Measurements from ENCODE around the gene ZC3H4. TPM values are rescaled to one million over a fixed set of nuclear protein-coding genes. Genes with fewer than 3 reads are reported as not detected.

The ZC3H4 gene
- total RNA-seq, 4 donors from 2014 or later: 19.1 to 36.7 (median 31.3) TPM

DNA sequence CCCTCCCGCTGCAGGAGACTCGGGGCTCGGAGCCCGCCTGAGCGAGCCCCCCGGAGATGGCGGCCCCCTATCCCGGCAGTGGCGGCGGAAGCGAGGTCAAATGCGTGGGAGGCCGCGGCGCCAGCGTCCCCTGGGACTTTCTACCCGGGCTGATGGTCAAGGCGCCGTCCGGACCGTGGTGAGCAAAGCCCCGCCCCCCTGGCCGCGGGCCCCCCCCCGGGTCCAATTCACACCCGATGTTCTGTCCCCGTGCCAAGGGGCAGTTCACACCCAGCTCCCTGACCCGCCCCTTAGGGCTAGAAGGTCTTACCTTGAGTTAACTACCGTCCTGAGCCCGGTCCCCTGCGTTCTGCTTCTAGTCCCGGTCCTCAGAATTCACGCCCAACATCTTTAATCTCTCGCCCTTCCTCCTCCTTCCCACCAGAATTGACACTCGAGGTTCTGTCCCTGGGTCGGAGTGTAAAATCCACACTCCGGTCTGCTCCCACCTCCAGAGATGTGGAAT is 92.5 kb downstream of the ZC3H4 start:
- TF ChIP-seq CTCF (IDR thresholded peaks at IDR 0.05): no peak
- TF ChIP-seq POLR2A (IDR thresholded peaks at IDR 0.05): no peak
- H3K9me3 ChIP-seq: no peaks in the 10 kb centered on the region
- intact Hi-C loops (cut with DNase I): loop anchor here (5.0 kb wide), 1 partner anchor 101 kb away; no protein-coding TSS in a partner anchor
- H3K27me3 ChIP-seq: peaks cover 33% of the 10 kb centered on the region
- WGBS, 2 donors: 3% methylated on average over 9 of the region's 37 CpGs
- H3K36me3 ChIP-seq: no peaks in the 10 kb centered on the region
- H3K4me3 ChIP-seq (replicated peaks in 1 of 3): peak overlapping the region in 1 of 3 donors; percentile 19
- DNase-seq: no peak
- no peak overlapping the region for H3K27ac ChIP-seq
- peaks cover 7 to 30% of the 10 kb centered on the region in 2 donors for H3K4me1 ChIP-seq

GRCh38 chr19:47020132-47020805 is 93.3 kb downstream of the ZC3H4 start:
- Histone ChIP-seq H3K27ac (no peak overlapping the region), H3K4me3 (replicated peaks in 1 of 3) (peak overlapping the region in 1 of 3 donors; percentile 12), H3K4me1 (peaks cover 7 to 30% of the 10 kb centered on the region in 2 donors), H3K36me3 (no peaks in the 10 kb centered on the region), H3K9me3 (no peaks in the 10 kb centered on the region), H3K27me3 (peaks cover 31% of the 10 kb centered on the region)
- intact Hi-C loops (cut with DNase I): loop anchor here (5.0 kb wide), 1 partner anchor 102 kb away; no protein-coding TSS in a partner anchor
- TF ChIP-seq POLR2A (IDR thresholded peaks at IDR 0.05) (no peak), CTCF (IDR thresholded peaks at IDR 0.05) (no peak)
- no peak for DNase-seq
- 1 to 5% methylated on average over 13 to 49 of the region's 62 CpGs for WGBS, 2 donors

- H3K4me1 ChIP-seq: peaks cover 7 to 30% of the 10 kb centered on the region in 2 donors
- TF ChIP-seq POLR2A (IDR thresholded peaks at IDR 0.05): no peak
- peaks cover 31% of the 10 kb centered on the region for H3K27me3 ChIP-seq
- intact Hi-C loops (cut with DNase I): loop anchor here (5.0 to 10.0 kb wide), 2 partner anchors 103 to 225 kb away; no protein-coding TSS in a partner anchor
- H3K4me3 ChIP-seq (replicated peaks in 1 of 3): peak within 1 kb of the TSS in 1 of 3 donors; percentile 12
- H3K36me3 ChIP-seq: no peaks in the 10 kb centered on the region
- DNase-seq: no peak
- WGBS, 2 donors: 4% methylated on average over 9 to 14 of the region's 58 CpGs
- H3K9me3 ChIP-seq: no peaks in the 10 kb centered on the region
- no peak within 1 kb of the TSS for H3K27ac ChIP-seq
Observed at GRCh38 chr19:47019431-47020041, 94.0 kb downstream of the ZC3H4 start, which contains the start of gene NPAS1. Gene NPAS1, plus strand, starts transcription at chr19:47019837. Its CDS starts 1,211 bp downstream, at chr19:47021048.

GRCh38 chr19:47018923-47019322 is 94.7 kb downstream of the ZC3H4 start:
- H3K27me3 ChIP-seq: peaks cover 31% of the 10 kb centered on the region
- DNase-seq: no peak

More at GRCh38 chr19:47018923-47019322, 94.7 kb downstream of the ZC3H4 start:
- H3K9me3 ChIP-seq: no peaks in the 10 kb centered on the region
- no peak for TF ChIP-seq POLR2A (IDR thresholded peaks at IDR 0.05)
- no peak for TF ChIP-seq CTCF (IDR thresholded peaks at IDR 0.05)
- WGBS, 2 donors: 42 to 45% methylated on average over 12 of the region's 13 CpGs
- no peak overlapping the region for H3K27ac ChIP-seq
- no peaks in the 10 kb centered on the region for H3K36me3 ChIP-seq
- intact Hi-C loops (cut with DNase I): loop anchor here (10.0 kb wide), 1 partner anchor 226 kb away; no protein-coding TSS in a partner anchor
- peaks cover 7 to 30% of the 10 kb centered on the region in 2 donors for H3K4me1 ChIP-seq
- no peak overlapping the region for H3K4me3 ChIP-seq (replicated peaks in 1 of 3)

Other genes with a start within 250 kb of the ZC3H4 start
- under 1 TPM in 2 of 4 donors, not detected in 2; 0.56 to 0.71 TPM for gene NPAS1, start 93.9 kb downstream of the ZC3H4 start, total RNA-seq
- 100 to 1,000 TPM in 1 of 4 donors, 10 to 100 TPM in 3; 45.1 to 100 (median 67.2) TPM for gene TMEM160, start 65.2 kb downstream of the ZC3H4 start, total RNA-seq
- 100 to 1,000 TPM in 3 of 4 donors, 10 to 100 TPM in 1; 79.5 to 119 (median 103) TPM for gene SAE1, start 17.1 kb upstream of the ZC3H4 start, total RNA-seq
- gene BBC3, start 117.4 kb upstream of the ZC3H4 start, total RNA-seq: 1 to 10 TPM; 2.4 to 7.7 (median 4.9) TPM
- 10 to 100 TPM; 16.1 to 21.9 (median 17.8) TPM for gene CCDC9, start 142.7 kb upstream of the ZC3H4 start, total RNA-seq
- 10 to 100 TPM in 1 of 4 donors, 1 to 10 TPM in 3; 4.3 to 10.6 (median 8.2) TPM for gene INAFM1, start 161.1 kb upstream of the ZC3H4 start, total RNA-seq
- 1 to 10 TPM; 1.2 to 3.5 (median 1.8) TPM for gene C5AR1, start 196.1 kb upstream of the ZC3H4 start, total RNA-seq
- gene C5AR2, start 218.4 kb upstream of the ZC3H4 start, total RNA-seq: 1 to 10 TPM in 2 of 4 donors, under 1 TPM in 2; 0.11 to 3.8 (median 2.0) TPM
- 10 to 100 TPM; 15.2 to 20.1 (median 17.3) TPM for gene DHX34, start 235.5 kb upstream of the ZC3H4 start, total RNA-seq

Data from thyroid gland (tissue), 4 donors.